Left renal pelvis (tissue), 4 donors: ENCODE measurements around the gene ZCCHC2. TPM values are rescaled to one million over a fixed set of nuclear protein-coding genes. Genes with fewer than 3 reads are reported as not detected.

Experiments
- DNase-seq, 4 donors: peaks; one replicate each; pipeline ENCODE4 v3.0.0-alpha.2; 2013; ENCODE audit warnings: low read depth in 4 of 4, low spot score in 3 of 4
- polyA plus RNA-seq, 4 donors: library from polyadenylated mRNA; unstranded; fragments of 120-200 nt; gene quantifications; one replicate each; pipeline ENCODE4 v1.2.1, GENCODE V29; 2013; ENCODE audit not compliant: insufficient read length in 4 of 4

ZCCHC2 gene
- polyA plus RNA-seq, 4 donors: 10.1 to 18.6 (median 15.3) TPM

DNA sequence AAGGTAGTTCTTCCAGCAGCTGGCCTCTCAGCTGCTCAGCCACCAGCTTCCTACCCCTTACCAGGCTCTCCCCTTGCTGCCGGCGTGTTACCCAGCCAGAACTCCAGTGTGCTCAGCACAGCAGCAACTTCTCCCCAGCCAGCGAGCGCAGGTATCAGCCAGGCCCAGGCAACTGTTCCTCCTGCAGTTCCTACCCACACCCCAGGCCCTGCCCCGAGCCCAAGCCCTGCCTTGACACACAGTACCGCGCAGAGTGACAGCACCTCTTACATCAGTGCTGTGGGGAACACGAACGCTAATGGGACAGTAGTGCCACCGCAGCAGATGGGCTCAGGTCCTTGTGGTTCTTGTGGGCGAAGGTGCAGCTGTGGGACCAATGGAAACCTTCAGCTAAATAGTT is 52.0 kb downstream of the ZCCHC2 start:
- DNase-seq: no peak

DNA sequence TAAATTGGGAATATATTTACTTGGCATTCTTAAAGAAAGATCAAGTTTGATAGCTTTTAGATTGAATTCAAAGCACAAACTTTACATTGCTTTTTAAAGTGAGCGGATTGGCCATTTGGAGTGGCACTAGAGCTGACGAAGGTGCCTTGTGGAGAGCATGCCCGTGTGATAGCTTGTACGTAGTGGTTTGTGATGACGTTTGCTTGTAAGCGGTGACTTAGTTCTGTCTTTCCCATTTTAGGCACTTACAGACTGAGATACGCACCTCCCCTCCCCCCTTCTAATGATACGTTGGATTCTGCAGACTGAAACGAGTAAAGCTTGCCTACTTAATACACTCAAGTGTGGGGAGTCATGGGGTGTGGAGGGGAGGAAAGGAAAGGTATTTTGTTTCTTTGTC is 53.4 kb downstream of the ZCCHC2 start:
- DNase-seq: no peak

DNA sequence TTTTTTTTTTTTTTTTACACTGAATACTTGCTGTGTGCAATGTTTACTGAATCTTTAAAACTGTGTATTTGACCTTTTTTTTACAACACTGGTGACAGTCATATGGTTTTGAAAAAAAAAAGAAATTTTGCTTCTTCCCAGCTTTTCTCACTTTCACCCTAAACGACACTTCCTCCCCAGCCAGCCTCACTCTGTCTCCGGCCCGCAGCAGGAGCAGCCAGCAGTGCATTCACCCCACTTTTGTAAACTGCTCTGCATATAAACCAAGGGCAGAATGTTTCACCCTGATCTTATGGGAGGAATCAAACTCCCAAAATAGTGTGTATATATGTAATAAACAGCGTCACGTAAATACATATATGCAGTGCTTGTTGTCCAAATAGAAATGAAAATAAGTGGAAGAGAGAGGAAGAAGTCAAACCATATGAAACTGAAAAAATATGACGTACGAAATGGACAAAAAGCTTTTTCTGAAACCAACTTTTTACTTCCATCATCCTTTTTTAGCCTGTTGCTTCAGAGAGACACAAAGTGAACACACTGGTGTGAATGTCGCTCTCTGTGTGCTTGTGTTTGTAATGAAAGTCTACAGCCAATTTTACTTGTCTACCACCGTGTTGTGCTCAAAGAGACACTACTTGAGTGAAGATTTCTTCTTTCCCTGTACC is 54.2 kb downstream of the ZCCHC2 start:
- no peak for DNase-seq

DNA sequence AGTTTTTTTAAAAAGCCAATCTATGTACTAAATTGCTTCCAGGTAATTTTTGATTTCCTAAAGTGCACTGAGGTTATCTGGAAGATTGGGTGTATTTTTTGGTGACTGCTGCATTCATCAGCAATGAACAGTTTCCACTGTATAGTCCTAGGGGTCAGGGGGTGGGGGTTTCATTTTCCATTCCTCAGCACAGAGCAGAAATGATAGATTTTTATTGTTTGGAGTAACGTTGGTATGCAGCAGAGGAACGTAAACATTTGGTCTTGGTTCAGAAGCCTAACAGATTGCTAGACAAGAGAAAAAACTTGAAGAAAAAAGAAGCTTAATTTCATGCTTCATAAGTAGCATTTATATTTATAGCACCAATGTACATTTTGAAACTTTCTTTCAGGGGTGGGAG is 54.9 kb downstream of the ZCCHC2 start:
- no peak for DNase-seq

DNA sequence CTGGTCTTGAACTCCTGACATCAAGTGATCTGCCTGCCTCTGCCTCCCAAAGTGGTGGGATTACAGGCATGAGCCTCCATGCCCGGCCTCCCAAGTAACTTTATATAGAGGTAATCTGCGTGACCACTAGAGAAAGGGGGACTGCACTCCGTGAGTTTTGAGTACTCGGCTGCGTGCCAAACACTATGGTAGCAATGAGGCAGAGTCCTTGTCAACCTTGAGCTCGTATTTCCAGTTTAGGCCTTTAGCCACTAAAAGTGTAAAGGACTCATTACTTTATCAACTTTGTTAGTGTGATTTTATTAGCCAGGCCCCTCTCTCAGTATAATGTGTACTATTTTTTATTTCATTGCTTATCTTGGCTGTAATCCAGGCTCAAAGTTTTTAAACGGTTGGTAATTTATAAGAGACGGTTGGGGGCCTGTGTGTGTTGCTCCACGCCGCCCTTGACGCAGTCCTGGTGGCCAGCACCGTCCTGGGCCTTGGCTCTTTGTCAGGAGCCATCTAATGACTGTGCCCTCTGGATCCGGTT is 56.2 kb downstream of the ZCCHC2 start:
- no peak for DNase-seq

DNA sequence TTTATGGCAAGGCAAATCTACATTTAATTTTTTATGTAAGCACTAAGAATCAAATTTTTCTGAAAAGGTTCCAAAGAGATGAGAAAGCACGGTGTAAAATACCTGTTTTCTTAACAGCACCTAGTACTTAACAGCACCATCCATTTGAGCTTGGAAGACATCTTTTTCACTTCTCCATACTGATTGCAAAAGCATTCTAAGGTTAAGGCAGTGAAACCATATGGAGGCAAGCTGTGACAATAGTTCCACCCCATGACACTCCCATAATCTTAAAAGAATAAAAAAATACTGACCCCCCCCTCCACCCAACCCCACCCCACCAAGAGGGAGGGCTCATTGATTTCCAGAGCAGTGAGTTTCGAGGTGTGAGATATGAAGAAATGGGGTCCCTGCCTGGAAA is 60.6 kb downstream of the ZCCHC2 start:
- DNase-seq: no peak

DNA sequence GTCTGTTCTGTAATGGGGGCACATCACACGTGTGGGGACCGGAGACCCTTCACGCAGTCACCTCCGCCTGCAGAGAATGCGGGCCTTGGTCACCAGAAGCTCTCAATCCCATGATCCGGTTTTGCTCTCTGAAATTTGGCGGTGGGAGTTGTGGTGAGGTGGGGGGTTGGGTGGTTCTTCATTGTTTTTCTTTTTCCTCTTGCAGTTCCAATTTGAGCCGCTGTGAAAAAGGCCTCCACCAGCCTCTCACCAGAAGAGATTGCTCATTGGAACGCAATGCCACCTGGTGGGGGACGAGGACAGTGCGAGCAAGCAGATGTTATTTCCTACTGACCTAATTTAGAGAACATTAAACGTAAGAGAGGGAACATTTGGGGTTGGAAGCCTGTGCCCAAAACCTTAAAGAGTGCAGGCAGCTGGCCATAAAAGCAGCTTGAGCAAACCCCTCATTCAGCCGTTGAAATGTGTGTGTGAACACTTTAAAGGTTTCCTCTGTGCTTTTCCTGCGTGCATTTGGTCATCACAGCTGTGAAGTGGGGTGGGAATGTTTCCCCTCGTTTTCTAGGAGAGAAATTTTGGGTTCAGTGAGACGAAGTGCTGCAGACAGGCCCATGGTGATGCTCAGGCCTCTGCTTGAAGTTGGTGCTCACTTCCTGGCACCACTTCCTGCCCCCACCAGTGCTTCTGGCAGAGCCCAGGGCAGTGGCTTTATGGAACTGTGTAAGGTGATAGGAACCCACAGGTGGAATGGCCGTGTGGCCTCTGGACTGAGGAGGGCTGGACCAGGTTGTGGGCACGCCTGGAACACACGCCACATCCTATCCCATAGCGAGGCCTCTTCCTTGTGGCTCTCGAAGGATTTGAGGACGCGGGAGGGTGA is 61.7 kb downstream of the ZCCHC2 start:
- peak; percentile 62 to 79 (median 70) for DNase-seq

DNA sequence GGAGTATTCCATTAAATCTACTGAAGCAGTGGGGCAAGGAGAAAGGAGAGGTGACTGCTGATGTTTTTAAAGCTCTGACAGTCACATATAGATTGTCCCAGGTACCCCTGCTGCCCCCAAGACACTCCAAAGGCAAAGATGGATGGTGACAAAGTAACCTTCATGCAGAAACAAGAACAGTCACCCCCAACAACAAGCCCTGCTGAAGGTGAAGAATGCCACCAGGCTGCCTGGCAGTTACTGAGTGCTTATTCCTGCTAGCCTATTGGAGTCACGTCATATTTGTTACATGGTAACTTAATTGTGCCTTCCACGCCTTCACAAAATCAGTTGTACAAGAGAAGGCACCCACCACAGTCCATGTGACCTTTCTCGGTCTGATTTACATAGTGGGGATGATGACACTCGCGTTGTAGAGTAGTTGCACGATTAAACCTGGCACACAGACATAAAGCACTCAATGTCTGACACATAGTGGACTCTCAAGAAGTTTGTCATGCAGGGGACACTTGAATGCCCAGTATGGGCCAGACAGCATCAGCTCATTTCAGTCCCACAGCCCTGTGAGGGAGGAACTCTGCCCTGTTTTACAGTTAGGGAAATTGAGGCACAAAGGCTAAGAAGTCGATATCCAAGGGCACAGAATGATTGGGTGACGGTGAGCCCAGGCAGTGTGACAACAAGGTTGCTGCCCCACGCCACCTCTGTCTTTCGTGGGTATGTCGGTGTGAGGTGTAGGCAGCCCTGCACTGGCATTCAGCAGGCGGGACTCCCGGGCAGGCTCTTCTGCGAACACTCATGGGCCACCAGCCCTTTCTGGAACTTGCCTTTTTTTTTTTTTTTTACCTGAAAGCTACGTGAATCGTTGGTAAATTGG is 62.7 kb downstream of the ZCCHC2 start:
- no peak for DNase-seq

DNA sequence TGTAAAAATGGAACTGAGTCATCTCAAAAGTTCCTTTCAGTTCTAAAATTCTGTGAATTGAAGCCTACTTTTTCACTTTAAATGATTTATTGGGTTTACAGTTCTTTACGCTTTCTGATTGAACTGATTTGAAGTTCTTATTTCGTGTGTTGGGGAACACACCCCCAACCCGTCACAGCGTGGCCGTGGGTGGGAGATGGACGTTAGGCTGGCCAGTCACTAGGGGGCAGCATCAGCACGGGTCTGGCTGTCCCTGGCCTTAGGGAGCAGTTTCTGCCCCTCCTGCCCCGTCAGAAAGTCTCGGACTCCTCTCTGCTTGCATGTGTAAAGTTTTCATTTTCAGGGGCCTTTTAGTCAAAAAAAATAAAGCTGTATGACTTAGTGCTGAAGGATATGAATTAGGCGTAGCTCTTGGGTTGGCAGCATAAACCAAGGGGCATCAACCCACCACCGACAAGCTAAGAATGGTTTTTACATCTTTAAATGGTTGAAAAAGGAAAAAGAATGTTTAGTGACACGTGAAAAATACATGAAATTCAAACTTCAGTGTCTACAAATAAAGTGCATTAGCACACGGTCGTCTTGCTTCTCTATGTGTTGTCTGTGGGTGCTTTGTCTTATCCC is 63.4 kb downstream of the ZCCHC2 start:
- DNase-seq: peak in 1 of 4 donors; percentile 40

DNA sequence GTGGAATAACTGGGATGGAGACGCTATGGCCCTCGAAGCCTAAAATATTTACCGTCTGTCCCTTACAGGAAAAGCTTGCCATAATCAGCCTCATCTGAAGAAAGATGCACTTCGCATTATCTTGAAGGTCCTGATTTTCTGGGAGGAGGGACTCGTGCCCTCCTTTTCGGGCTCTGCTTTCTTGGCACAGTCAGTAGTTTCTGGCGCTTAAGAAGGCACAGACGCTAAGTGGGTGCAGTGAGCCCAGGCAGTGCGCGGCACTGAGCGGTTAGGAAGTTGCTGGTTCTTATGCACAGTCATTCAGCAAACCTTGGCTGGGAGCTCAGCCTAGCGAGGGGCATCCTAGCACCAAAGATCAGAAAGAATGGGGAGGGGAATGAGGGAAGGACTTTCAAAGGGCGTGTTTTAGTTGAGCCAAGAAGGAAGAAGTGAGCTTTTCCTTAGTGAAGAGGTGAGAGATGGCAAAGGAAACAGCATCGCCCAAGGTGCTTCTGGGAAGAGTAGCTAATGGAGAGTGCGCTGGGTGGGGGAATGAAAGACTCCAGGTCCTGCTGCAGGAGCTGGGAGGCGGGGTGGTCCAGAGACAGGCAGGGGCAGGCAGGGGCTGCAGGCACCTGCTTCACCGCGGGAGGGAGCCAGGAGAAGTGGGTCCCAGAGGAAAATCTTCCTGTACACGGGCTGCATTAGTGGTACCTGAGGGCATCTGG is 64.1 kb downstream of the ZCCHC2 start:
- DNase-seq: no peak

DNA sequence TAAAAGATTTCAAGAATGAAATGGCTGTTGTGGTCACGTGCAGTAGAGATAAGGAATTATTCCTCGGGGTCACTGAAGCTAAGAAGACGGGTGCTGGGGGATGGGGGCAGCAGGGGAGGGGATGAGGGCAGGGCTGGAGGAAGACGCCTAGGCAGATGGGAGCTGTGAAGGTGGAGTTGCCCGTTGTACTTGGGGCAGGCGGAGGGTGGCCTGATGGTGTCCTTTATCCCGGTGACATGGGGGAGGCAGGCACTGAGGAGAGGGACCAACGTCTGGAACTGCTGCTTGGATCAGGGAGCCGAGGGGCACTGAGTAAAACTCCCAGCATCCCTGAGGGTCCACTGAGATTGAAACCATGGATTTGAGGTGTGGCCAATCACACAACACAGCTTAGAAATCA is 64.9 kb downstream of the ZCCHC2 start:
- no peak for DNase-seq

DNA sequence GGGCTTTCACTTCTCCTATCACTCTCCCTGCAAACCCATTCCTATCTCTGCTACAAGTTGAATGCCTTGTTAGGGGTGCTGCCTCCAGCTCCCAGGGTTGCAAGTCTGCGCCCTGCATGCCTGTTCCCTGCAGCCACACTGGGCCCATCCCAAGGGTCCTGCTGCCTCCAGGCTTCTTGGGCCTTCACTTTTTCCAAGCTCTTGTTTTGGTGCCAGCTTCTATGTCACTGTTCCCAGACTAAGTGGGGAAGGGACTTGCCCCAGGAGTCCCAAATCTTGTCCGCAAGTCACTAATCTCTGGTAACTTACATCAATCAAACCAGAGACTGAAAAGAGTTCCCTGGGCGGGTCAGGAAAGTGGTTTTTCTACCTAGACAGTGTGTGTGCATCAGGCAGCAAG is 65.4 kb downstream of the ZCCHC2 start:
- DNase-seq: no peak

DNA sequence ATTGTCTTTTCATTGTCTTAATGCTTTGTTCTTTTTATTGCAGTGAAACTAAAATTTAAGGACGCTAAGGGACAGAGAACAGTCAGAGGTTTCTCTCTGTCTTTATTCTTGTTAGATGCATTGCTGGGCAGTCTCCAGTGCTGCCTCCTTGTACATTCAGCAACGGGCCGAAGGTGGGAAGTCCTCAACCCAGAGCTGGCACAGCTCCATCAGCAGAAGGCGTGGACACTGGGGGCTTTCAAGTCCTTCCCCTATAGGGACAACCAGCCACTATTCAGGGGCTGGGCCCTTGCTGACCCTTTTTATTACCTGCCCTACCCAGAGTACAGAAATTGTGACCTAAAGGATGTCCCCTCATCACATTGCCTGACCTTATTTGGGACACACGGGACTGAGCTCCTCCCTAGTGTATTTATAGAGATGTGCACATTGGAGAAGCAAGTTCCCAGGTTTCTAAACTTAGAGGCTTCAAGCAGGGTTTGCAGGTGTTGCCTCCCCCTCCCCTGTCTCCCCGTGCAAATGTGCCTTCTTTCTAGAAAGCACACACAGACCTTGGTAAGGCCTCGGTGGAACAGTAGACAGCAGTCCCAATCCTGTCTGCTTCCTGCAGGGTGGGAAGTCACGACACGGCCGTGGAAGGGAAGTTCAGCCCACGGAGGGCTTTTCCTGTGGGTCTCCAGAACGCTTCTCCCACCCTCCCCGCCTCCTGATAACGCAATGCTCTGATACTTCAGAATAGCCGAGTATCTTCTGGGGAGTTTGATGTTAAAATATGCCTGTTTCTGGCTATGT is 68.2 kb downstream of the ZCCHC2 start:
- no peak for DNase-seq

DNA sequence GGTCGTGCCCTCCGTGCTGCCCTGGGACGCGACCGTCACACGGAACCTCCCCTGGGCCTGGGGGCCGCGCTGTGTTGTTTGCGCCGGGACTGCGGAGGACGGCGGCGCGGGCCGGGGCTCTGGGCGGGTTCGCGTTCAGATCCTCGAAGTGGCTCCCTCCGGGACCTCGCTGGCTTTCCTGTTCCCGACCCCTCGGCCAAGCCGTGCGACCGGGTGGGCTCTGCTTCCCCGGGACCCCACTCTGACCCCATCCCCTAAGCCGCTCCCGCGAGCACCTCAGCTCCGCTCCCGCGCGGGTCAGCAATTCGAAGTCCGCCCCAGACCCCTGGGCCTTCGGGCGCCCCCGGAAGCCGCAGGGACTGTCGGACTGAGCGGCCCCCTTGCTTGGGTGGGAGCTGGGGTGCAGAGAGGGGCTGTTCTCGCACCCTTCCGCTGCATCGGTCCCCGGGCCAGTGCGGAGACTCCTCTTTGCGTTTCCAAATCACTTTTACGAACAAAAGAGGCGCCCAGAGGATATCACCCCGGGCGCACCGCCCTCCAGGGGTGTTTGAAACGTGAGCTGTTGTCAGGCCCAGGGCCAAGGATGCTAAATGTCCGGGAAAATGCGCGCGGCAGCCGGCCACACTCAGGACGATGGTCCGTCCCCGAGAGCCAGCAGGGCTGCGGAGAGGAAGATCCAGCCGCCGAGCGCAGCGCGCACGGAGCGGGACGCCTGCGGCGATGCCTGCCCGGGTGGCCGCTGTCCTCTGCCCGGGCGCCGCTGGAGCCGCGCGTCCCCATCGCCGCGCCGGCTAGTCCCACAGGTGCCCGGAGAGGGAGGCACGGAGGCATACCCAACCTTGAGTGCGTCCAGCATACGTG is 73.5 kb downstream of the ZCCHC2 start:
- DNase-seq: no peak

DNA sequence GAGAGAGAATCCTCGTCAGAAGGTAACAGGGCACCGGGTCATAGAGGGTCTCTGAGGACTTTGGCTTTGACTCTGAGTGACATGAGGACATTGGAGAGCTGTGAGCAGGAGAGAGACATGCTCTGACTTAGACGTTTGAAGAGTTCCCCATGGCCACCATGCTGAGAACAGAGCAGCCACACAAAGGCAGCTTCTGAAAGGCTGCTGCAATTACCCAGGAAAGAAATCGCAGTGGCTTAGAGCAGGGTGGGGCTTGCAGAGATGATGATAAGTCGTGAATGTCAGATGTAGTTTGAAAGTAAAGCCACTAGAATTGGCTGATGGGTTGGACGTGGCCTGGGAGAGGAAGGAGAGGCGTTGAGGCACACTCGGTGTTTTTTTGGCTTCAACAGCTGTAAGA is 79.0 kb downstream of the ZCCHC2 start:
- no peak for DNase-seq

DNA sequence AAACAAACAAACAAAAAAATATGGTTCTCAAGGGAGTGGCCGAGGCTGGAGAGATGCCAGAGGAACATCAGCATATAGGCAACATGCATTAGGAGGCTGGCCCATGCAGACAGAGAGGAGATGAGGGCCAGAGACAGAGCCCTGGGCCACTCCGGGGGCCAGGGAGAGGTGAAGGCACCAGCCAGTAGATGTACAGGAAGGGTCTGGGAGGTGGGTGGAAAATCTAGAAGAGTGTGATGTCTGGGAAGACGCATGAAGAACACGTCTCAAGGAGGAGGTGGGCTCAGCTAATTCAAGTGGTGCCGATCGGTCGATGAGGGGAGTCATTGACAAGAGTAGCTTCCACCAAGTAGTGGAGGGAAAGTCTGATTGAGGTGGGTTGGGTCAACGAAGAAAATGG is 79.9 kb downstream of the ZCCHC2 start:
- no peak for DNase-seq

DNA sequence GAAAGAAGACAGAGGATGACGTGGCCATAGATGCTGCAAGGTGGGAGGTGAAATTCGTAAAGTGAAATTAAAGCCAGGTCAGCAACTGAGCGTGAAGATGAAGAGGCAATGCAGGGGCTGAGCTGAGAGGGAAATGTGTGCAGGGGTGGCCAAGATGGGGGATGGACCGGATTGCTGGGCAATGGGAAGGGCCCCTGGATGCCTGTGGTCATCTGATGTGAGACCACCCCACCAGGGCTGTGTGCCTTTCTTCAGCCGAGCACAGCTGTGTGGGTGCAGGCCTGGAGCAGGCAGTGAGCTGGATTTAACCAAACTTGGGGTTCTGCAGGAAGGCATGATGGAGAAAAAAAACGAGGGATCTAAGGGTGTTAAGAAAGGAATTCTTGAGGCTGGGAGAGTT is 80.4 kb downstream of the ZCCHC2 start:
- no peak for DNase-seq

DNA sequence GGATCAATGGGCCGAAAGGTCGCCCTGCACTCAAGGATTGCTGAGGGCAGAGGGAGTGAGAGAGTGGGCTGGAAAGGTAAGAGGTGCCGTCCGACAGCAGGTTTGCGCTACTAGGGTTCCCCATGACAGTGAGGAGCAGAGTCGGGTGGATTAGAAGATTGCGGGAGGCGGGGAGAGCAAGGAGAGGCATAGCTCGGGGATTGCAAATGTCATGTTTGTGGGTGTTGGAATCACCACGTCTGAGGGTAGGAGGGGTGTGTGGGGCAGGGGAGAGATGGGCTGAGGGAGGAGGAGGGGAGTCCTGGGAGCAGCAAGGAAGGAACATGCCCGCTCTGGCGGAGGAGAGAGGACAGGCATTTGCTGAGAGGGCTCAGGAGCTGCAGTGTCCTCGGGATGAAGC is 81.2 kb downstream of the ZCCHC2 start:
- DNase-seq: no peak
